ENCODE measurements around the gene DRAXIN.

The DRAXIN gene, protein sequence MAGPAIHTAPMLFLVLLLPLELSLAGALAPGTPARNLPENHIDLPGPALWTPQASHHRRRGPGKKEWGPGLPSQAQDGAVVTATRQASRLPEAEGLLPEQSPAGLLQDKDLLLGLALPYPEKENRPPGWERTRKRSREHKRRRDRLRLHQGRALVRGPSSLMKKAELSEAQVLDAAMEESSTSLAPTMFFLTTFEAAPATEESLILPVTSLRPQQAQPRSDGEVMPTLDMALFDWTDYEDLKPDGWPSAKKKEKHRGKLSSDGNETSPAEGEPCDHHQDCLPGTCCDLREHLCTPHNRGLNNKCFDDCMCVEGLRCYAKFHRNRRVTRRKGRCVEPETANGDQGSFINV

GRCh38 chr1:11691302-11691914 lies at the start of gene DRAXIN:
TSS of gene DRAXIN (plus strand) at chr1:11691710. CDS start at chr1:11706259, 14,549 bp downstream.
- Histone ChIP-seq H3K4me1 (ENCODE audit: control insufficient read depth, insufficient read depth, low read length) (peaks cover 9% of the 10 kb centered on the region; the same call in 1 of the 2 replicates), H3K36me3 (ENCODE audit: control insufficient read depth in 2 of 2, insufficient read depth in 1 of 2, low read length in 2 of 2) (no peaks in the 10 kb centered on the region), H3K4me3 (ENCODE audit: low read depth, low read length) (peak within 1 kb of the TSS; percentile 35), H3K9me3 (ENCODE audit: control insufficient read depth, insufficient read depth, low read depth, low read length) (no peaks in the 10 kb centered on the region), H3K27ac (ENCODE audit: extremely low read depth, low read depth, low read length) (peak within 1 kb of the TSS; percentile 44; the same call in 1 of the 2 replicates)
- ChIA-PET POLR2A (no interaction called here), CTCF (interaction anchor here (0.6 to 2.2 kb wide), 4 partner anchors 9 to 369 kb away, joined by 3 to 8 read pairs (median 3); no protein-coding TSS in a partner anchor)
- no peak for TF ChIP-seq YY1 (tag by site-specific recombination; IDR thresholded peaks at IDR 0.05)
- no peak for TF ChIP-seq SALL2 (tag by site-specific recombination; IDR thresholded peaks at IDR 0.05; ENCODE audit: borderline replicate concordance)
- TF ChIP-seq PBX3 (CRISPR knock-in tag; IDR thresholded peaks at IDR 0.05) = peak; percentile 68; the same call in 1 of the 2 replicates
- no peak for TF ChIP-seq ZEB2 (tag by site-specific recombination; IDR thresholded peaks at IDR 0.05)
- no peak for TF ChIP-seq SP3 (tag by site-specific recombination; IDR thresholded peaks at IDR 0.05)
- TF ChIP-seq GLIS1 (tag by site-specific recombination; IDR thresholded peaks at IDR 0.05) = no peak
- TF ChIP-seq ZFP41 (tag by site-specific recombination; IDR thresholded peaks at IDR 0.05; ENCODE audit: borderline replicate concordance) = no peak
- TF ChIP-seq, protein P1, sequence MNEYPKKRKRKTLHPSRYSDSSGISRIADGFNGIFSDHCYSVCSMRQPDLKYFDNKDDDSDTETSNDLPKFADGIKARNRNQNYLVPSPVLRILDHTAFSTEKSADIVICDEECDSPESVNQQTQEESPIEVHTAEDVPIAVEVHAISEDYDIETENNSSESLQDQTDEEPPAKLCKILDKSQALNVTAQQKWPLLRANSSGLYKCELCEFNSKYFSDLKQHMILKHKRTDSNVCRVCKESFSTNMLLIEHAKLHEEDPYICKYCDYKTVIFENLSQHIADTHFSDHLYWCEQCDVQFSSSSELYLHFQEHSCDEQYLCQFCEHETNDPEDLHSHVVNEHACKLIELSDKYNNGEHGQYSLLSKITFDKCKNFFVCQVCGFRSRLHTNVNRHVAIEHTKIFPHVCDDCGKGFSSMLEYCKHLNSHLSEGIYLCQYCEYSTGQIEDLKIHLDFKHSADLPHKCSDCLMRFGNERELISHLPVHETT (tag by site-specific recombination; IDR thresholded peaks at IDR 0.05) = no peak
- TF ChIP-seq ZNF16 (tag by site-specific recombination; IDR thresholded peaks at IDR 0.05; ENCODE audit: low read depth) = no peak
- no peak for TF ChIP-seq GLI4 (tag by site-specific recombination; IDR thresholded peaks at IDR 0.05)
- TF ChIP-seq ZFP3 (tag by site-specific recombination; IDR thresholded peaks at IDR 0.05; ENCODE audit: low read depth) = no peak
- TF ChIP-seq ZNF664 (tag by site-specific recombination; IDR thresholded peaks at IDR 0.05) = no peak
- TF ChIP-seq ZBTB26 (tag by site-specific recombination; optimal IDR thresholded peaks at IDR 0.05) = peak; percentile 52
- no peak for TF ChIP-seq BCL11A (tag by site-specific recombination; IDR thresholded peaks at IDR 0.05; ENCODE audit: low read depth)
- TF ChIP-seq, protein P2, sequence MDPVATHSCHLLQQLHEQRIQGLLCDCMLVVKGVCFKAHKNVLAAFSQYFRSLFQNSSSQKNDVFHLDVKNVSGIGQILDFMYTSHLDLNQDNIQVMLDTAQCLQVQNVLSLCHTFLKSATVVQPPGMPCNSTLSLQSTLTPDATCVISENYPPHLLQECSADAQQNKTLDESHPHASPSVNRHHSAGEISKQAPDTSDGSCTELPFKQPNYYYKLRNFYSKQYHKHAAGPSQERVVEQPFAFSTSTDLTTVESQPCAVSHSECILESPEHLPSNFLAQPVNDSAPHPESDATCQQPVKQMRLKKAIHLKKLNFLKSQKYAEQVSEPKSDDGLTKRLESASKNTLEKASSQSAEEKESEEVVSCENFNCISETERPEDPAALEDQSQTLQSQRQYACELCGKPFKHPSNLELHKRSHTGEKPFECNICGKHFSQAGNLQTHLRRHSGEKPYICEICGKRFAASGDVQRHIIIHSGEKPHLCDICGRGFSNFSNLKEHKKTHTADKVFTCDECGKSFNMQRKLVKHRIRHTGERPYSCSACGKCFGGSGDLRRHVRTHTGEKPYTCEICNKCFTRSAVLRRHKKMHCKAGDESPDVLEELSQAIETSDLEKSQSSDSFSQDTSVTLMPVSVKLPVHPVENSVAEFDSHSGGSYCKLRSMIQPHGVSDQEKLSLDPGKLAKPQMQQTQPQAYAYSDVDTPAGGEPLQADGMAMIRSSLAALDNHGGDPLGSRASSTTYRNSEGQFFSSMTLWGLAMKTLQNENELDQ (tag by site-specific recombination; IDR thresholded peaks at IDR 0.05; ENCODE audit: low read depth) = no peak
- 0 out of 2 replicates have a peak, but pooled peaks have one; percentile 12 for TF ChIP-seq ZNF335 (tag by site-specific recombination; conservative IDR thresholded peaks at IDR 0.05)
- no peak for TF ChIP-seq ZNF274 (IDR thresholded peaks at IDR 0.05; ENCODE audit: low read length)
- TF ChIP-seq ZNF274 (tag by site-specific recombination; IDR thresholded peaks at IDR 0.05; ENCODE audit: borderline replicate concordance) = no peak
- no peak for TF ChIP-seq OVOL3 (tag by site-specific recombination; IDR thresholded peaks at IDR 0.05)
- TF ChIP-seq ZBTB8A (tag by site-specific recombination; IDR thresholded peaks at IDR 0.05) = peak; percentile 66
- TF ChIP-seq, protein P3, sequence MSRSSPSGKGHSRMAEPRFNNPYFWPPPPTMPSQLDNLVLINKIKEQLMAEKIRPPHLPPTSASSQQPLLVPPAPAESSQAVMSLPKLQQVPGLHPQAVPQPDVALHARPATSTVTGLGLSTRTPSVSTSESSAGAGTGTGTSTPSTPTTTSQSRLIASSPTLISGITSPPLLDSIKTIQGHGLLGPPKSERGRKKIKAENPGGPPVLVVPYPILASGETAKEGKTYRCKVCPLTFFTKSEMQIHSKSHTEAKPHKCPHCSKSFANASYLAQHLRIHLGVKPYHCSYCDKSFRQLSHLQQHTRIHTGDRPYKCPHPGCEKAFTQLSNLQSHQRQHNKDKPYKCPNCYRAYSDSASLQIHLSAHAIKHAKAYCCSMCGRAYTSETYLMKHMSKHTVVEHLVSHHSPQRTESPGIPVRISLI (tag by site-specific recombination; IDR thresholded peaks at IDR 0.05) = no peak
- no peak for TF ChIP-seq ZNF645 (tag by site-specific recombination; IDR thresholded peaks at IDR 0.05)
- TF ChIP-seq ZFP37 (tag by site-specific recombination; IDR thresholded peaks at IDR 0.05) = no peak
- no peak for TF ChIP-seq ZNF184 (tag by site-specific recombination; IDR thresholded peaks at IDR 0.05)
- TF ChIP-seq ZBTB1 (tag by site-specific recombination; IDR thresholded peaks at IDR 0.05) = no peak
- no peak for TF ChIP-seq TRIM28 (IDR thresholded peaks at IDR 0.05; ENCODE audit: borderline replicate concordance, low read length)
- TF ChIP-seq ZNF555 (tag by site-specific recombination; conservative IDR thresholded peaks at IDR 0.05) = no peak
- TF ChIP-seq ZNF561 (tag by site-specific recombination; IDR thresholded peaks at IDR 0.05; ENCODE audit: borderline replicate concordance) = peak; percentile 59; the same call in 1 of the 2 replicates
- no peak for TF ChIP-seq ZNF529 (tag by site-specific recombination; IDR thresholded peaks at IDR 0.05; ENCODE audit: insufficient replicate concordance)

Data from HEK293 (cell line).